ENCODE measurements around the gene ZNF148. TPM values are rescaled to one million over a fixed set of nuclear protein-coding genes. Genes with fewer than 3 reads are reported as not detected.

Gene ZNF148
- total RNA-seq, 6 experiments from 2014 or later = 14.3 to 22.6 (median 20.4) TPM

DNA sequence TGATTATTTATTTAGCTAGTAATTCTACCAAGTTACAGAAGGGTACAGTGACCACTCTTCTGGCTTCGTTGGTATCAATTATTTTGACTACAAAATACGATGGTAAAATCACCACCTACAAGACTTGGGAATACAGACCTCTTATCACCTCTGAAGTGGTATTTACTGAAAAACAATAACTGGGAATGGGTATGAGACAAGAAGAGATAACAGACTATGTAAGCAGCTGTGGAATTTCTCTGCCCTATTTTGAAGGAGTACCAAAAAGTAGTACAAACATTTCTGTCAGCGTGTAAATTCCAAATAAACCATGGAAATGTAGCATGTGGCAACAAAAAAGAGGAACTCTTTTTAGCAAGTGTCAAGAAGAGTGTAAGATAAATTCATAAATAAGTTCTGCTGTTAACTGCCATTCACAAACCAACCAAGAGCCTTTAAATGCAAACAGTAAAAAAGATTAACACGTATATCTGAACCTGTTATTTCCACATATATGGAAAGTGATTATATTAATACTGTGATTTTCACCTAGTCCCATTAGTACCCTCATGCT is 85.6 kb downstream of the ZNF148 start:
- Histone ChIP-seq H3K36me3 (no peaks in the 10 kb centered on the region), H3K4me3 (no peak overlapping the region), H3K9me3 (no peaks in the 10 kb centered on the region), H3K27me3 (no peaks in the 10 kb centered on the region), H3K4me1 (peaks cover 0 to 5% (median 0%) of the 10 kb centered on the region in 4 donors), H3K27ac (no peak overlapping the region)
- intact Hi-C loops (cut with DNase I) = no loop called here
- no peak for DNase-seq
- ATAC-seq = no peak
- TF ChIP-seq POLR2A (IDR thresholded peaks at IDR 0.05) = no peak
- TF ChIP-seq, protein P1, sequence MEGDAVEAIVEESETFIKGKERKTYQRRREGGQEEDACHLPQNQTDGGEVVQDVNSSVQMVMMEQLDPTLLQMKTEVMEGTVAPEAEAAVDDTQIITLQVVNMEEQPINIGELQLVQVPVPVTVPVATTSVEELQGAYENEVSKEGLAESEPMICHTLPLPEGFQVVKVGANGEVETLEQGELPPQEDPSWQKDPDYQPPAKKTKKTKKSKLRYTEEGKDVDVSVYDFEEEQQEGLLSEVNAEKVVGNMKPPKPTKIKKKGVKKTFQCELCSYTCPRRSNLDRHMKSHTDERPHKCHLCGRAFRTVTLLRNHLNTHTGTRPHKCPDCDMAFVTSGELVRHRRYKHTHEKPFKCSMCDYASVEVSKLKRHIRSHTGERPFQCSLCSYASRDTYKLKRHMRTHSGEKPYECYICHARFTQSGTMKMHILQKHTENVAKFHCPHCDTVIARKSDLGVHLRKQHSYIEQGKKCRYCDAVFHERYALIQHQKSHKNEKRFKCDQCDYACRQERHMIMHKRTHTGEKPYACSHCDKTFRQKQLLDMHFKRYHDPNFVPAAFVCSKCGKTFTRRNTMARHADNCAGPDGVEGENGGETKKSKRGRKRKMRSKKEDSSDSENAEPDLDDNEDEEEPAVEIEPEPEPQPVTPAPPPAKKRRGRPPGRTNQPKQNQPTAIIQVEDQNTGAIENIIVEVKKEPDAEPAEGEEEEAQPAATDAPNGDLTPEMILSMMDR (IDR thresholded peaks at IDR 0.05) = no peak
- 89% methylated on average over 4 of the region's 4 CpGs for WGBS (ENCODE audit: insufficient coverage, low coverage, low lambda C conversion rate, missing lambda C conversion rate)

DNA sequence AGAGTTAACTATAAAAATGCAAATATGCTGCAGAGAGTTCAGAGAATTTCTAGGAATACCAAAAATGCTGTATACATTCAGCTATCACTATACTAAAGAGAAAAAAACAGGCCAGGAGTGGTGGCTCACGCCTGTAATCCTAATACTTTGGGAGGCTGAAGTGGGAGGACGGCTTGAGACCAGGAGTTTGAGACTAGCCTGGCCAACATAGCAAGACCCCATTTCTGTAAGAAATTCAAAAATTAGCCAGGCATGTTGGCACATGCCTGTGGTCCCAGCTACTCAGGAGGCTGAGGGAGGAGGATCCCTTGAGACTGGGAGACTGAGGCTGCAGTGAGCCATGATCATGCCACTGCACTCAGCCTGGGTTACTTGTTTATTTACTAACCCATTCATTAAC is 87.9 kb downstream of the ZNF148 start:
- no peak overlapping the region for H3K4me3 ChIP-seq
- H3K27me3 ChIP-seq = no peaks in the 10 kb centered on the region
- peaks cover 0 to under 1% (median 0%) of the 10 kb centered on the region in 4 donors for H3K4me1 ChIP-seq
- intact Hi-C loops (cut with DNase I) = no loop called here
- TF ChIP-seq, protein P1 (IDR thresholded peaks at IDR 0.05) = no peak
- no peak for TF ChIP-seq POLR2A (IDR thresholded peaks at IDR 0.05)
- 89% methylated on average over 1 of the region's 2 CpGs for WGBS (ENCODE audit: insufficient coverage, low coverage, low lambda C conversion rate, missing lambda C conversion rate)
- no peaks in the 10 kb centered on the region for H3K36me3 ChIP-seq
- no peaks in the 10 kb centered on the region for H3K9me3 ChIP-seq
- H3K27ac ChIP-seq = no peak overlapping the region
- ATAC-seq (no peak), DNase-seq (no peak)

GRCh38 chr3:125281381-125281780 is 93.7 kb downstream of the ZNF148 start:
- Histone ChIP-seq H3K9me3 (no peaks in the 10 kb centered on the region), H3K27me3 (no peaks in the 10 kb centered on the region), H3K4me1 (no peaks in the 10 kb centered on the region), H3K36me3 (no peaks in the 10 kb centered on the region), H3K4me3 (no peak overlapping the region), H3K27ac (no peak overlapping the region)
- intact Hi-C loops (cut with DNase I) = no loop called here
- no peak for TF ChIP-seq POLR2A (IDR thresholded peaks at IDR 0.05)
- TF ChIP-seq, protein P1 (IDR thresholded peaks at IDR 0.05) = no peak
- WGBS (ENCODE audit: insufficient coverage, low coverage, low lambda C conversion rate, missing lambda C conversion rate) = 53% methylated on average over 1 of the region's 1 CpG
- DNase-seq (no peak), ATAC-seq (no peak)

- DNase-seq = no peak
- peak in 3 of 4 donors; percentile 42 to 53 (median 44) for ATAC-seq
Measured at GRCh38 chr3:125280668-125281361, 94.3 kb downstream of the ZNF148 start.

More at GRCh38 chr3:125280668-125281361, 94.3 kb downstream of the ZNF148 start:
- intact Hi-C loops (cut with DNase I) = no loop called here
- Histone ChIP-seq H3K27ac (no peak overlapping the region), H3K27me3 (no peaks in the 10 kb centered on the region), H3K4me1 (no peaks in the 10 kb centered on the region), H3K4me3 (no peak overlapping the region), H3K9me3 (no peaks in the 10 kb centered on the region), H3K36me3 (no peaks in the 10 kb centered on the region)
- no peak for TF ChIP-seq POLR2A (IDR thresholded peaks at IDR 0.05)
- TF ChIP-seq, protein P1 (IDR thresholded peaks at IDR 0.05) = no peak
- 95% methylated on average over 2 of the region's 2 CpGs for WGBS (ENCODE audit: insufficient coverage, low coverage, low lambda C conversion rate, missing lambda C conversion rate)
